ENCODE data around the gene CBLB. TPM values are rescaled to one million over a fixed set of nuclear protein-coding genes. Genes with fewer than 3 reads are reported as not detected.

CBLB gene
- total and polyA plus RNA-seq, 9 of the 15 experiments (the other 6 are each of a cell fraction or from before 2014, with no cell fraction given) = 1.8 to 8.1 (median 5.3) TPM

- TF ChIP-seq, protein P1, sequence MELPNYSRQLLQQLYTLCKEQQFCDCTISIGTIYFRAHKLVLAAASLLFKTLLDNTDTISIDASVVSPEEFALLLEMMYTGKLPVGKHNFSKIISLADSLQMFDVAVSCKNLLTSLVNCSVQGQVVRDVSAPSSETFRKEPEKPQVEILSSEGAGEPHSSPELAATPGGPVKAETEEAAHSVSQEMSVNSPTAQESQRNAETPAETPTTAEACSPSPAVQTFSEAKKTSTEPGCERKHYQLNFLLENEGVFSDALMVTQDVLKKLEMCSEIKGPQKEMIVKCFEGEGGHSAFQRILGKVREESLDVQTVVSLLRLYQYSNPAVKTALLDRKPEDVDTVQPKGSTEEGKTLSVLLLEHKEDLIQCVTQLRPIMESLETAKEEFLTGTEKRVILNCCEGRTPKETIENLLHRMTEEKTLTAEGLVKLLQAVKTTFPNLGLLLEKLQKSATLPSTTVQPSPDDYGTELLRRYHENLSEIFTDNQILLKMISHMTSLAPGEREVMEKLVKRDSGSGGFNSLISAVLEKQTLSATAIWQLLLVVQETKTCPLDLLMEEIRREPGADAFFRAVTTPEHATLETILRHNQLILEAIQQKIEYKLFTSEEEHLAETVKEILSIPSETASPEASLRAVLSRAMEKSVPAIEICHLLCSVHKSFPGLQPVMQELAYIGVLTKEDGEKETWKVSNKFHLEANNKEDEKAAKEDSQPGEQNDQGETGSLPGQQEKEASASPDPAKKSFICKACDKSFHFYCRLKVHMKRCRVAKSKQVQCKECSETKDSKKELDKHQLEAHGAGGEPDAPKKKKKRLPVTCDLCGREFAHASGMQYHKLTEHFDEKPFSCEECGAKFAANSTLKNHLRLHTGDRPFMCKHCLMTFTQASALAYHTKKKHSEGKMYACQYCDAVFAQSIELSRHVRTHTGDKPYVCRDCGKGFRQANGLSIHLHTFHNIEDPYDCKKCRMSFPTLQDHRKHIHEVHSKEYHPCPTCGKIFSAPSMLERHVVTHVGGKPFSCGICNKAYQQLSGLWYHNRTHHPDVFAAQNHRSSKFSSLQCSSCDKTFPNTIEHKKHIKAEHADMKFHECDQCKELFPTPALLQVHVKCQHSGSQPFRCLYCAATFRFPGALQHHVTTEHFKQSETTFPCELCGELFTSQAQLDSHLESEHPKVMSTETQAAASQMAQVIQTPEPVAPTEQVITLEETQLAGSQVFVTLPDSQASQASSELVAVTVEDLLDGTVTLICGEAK (IDR thresholded peaks at IDR 0.05) = no peak
- TF ChIP-seq, protein P1 (CRISPR knock-in tag; IDR thresholded peaks at IDR 0.05) = no peak
- no peak for TF ChIP-seq MYC (IDR thresholded peaks at IDR 0.05; ENCODE audit: low read depth, low read length)
- TF ChIP-seq MYC (CRISPR knock-in tag; IDR thresholded peaks at IDR 0.05; ENCODE audit: borderline replicate concordance, low read depth) = no peak
- no peak for TF ChIP-seq FUS (optimal IDR thresholded peaks at IDR 0.05; ENCODE audit: low read depth, low read length)
- no peak for TF ChIP-seq TRIM25 (IDR thresholded peaks at IDR 0.05; ENCODE audit: borderline replicate concordance)
- no peak for TF ChIP-seq THAP12 (CRISPR knock-in tag; IDR thresholded peaks at IDR 0.05)
- no peak for TF ChIP-seq TRIM24 (IDR thresholded peaks at IDR 0.05)
- TF ChIP-seq RNF2 (IDR thresholded peaks at IDR 0.05) = no peak
- no peak for TF ChIP-seq KDM4B (IDR thresholded peaks at IDR 0.05; ENCODE audit: borderline replicate concordance in 2 of 2, low read depth in 1 of 2)
- TF ChIP-seq ZKSCAN8 (CRISPR knock-in tag; IDR thresholded peaks at IDR 0.05) = no peak
These were observed 182.4 kb downstream of the CBLB start (continued) for GRCh38 chr3:105686278-105686897.

Measured in K562 (cell line).